ENCODE results near the gene TMEM151B.

TMEM151B gene

GRCh38 chr6:44253307-44254101 is 16.7 kb upstream of the TMEM151B start:
- Mint-ChIP-seq H3K36me3 (ENCODE audit: low read depth) (peaks cover 88% of the 10 kb centered on the region), H3K4me3 (peak overlapping the region; percentile 96), H3K27me3 (no peaks in the 10 kb centered on the region), H3K27ac (peak overlapping the region; percentile 67), H3K4me1 (ENCODE audit: low read depth) (peaks cover 89% of the 10 kb centered on the region), H3K9me3 (no peaks in the 10 kb centered on the region)

GRCh38 chr6:44254191-44255104 is 15.8 kb upstream of the TMEM151B start:
- no peaks in the 10 kb centered on the region for H3K27me3 Mint-ChIP-seq
- H3K36me3 Mint-ChIP-seq (ENCODE audit: low read depth), result peaks cover 86% of the 10 kb centered on the region
- peaks cover 86% of the 10 kb centered on the region for H3K4me1 Mint-ChIP-seq (ENCODE audit: low read depth)
- no peaks in the 10 kb centered on the region for H3K9me3 Mint-ChIP-seq
- peak overlapping the region; percentile 92 for H3K4me3 Mint-ChIP-seq
- peak overlapping the region; percentile 89 for H3K27ac Mint-ChIP-seq

- Mint-ChIP-seq H3K4me1 (ENCODE audit: low read depth) (peaks cover 82% of the 10 kb centered on the region), H3K27me3 (no peaks in the 10 kb centered on the region), H3K4me3 (peak overlapping the region; percentile 92), H3K36me3 (ENCODE audit: low read depth) (peaks cover 85% of the 10 kb centered on the region), H3K27ac (peak overlapping the region; percentile 89), H3K9me3 (no peaks in the 10 kb centered on the region)
Observed at GRCh38 chr6:44255105-44255808, 15.0 kb upstream of the TMEM151B start.

- Mint-ChIP-seq H3K4me3 (peak overlapping the region; percentile 92), H3K36me3 (ENCODE audit: low read depth) (peaks cover 83% of the 10 kb centered on the region), H3K27ac (peak overlapping the region; percentile 89), H3K9me3 (no peaks in the 10 kb centered on the region), H3K4me1 (ENCODE audit: low read depth) (peaks cover 82% of the 10 kb centered on the region), H3K27me3 (no peaks in the 10 kb centered on the region)
Observed at GRCh38 chr6:44255871-44256774, 14.1 kb upstream of the TMEM151B start.

GRCh38 chr6:44256775-44257024 is 13.6 kb upstream of the TMEM151B start:
- Mint-ChIP-seq H3K4me3 (peak overlapping the region; percentile 92), H3K27me3 (no peaks in the 10 kb centered on the region), H3K27ac (peak overlapping the region; percentile 89), H3K36me3 (ENCODE audit: low read depth) (peaks cover 79% of the 10 kb centered on the region), H3K4me1 (ENCODE audit: low read depth) (peaks cover 79% of the 10 kb centered on the region), H3K9me3 (no peaks in the 10 kb centered on the region)

- no peaks in the 10 kb centered on the region for H3K27me3 Mint-ChIP-seq
- H3K4me1 Mint-ChIP-seq (ENCODE audit: low read depth), result peaks cover 79% of the 10 kb centered on the region
- no peaks in the 10 kb centered on the region for H3K9me3 Mint-ChIP-seq
- H3K36me3 Mint-ChIP-seq (ENCODE audit: low read depth), result peaks cover 78% of the 10 kb centered on the region
- peak within 1 kb of the TSS; percentile 92 for H3K4me3 Mint-ChIP-seq
- peak within 1 kb of the TSS; percentile 98 for H3K27ac Mint-ChIP-seq
Observed at GRCh38 chr6:44257025-44257752, 13.1 kb upstream of the TMEM151B start, which contains the start of gene SLC35B2. Gene SLC35B2 (minus strand): TSS chr6:44257528. CDS start chr6:44257410, 118 bp downstream.

- H3K9me3 Mint-ChIP-seq, result no peaks in the 10 kb centered on the region
- H3K27ac Mint-ChIP-seq, result peak overlapping the region; percentile 98
- peaks cover 79% of the 10 kb centered on the region for H3K4me1 Mint-ChIP-seq (ENCODE audit: low read depth)
- peak overlapping the region; percentile 83 for H3K4me3 Mint-ChIP-seq
- no peaks in the 10 kb centered on the region for H3K27me3 Mint-ChIP-seq
- peaks cover 73% of the 10 kb centered on the region for H3K36me3 Mint-ChIP-seq (ENCODE audit: low read depth)
Observed at GRCh38 chr6:44257753-44258324, 12.4 kb upstream of the TMEM151B start.

- Mint-ChIP-seq H3K27me3 (no peaks in the 10 kb centered on the region), H3K27ac (peak overlapping the region; percentile 98), H3K9me3 (no peaks in the 10 kb centered on the region), H3K36me3 (ENCODE audit: low read depth) (peaks cover 68% of the 10 kb centered on the region), H3K4me3 (peak overlapping the region; percentile 83), H3K4me1 (ENCODE audit: low read depth) (peaks cover 79% of the 10 kb centered on the region)
Observed at GRCh38 chr6:44258325-44258863, 11.9 kb upstream of the TMEM151B start.

GRCh38 chr6:44258921-44259320 is 11.3 kb upstream of the TMEM151B start:
- H3K27me3 Mint-ChIP-seq, result no peaks in the 10 kb centered on the region
- H3K9me3 Mint-ChIP-seq, result no peaks in the 10 kb centered on the region
- peaks cover 78% of the 10 kb centered on the region for H3K4me1 Mint-ChIP-seq (ENCODE audit: low read depth)
- H3K36me3 Mint-ChIP-seq (ENCODE audit: low read depth), result peaks cover 63% of the 10 kb centered on the region
- peak overlapping the region; percentile 83 for H3K4me3 Mint-ChIP-seq
- H3K27ac Mint-ChIP-seq, result peak overlapping the region; percentile 98

- H3K4me3 Mint-ChIP-seq, result no peak overlapping the region
- no peaks in the 10 kb centered on the region for H3K9me3 Mint-ChIP-seq
- H3K36me3 Mint-ChIP-seq (ENCODE audit: low read depth), result peaks cover 52% of the 10 kb centered on the region
- H3K27ac Mint-ChIP-seq, result peak overlapping the region; percentile 75
- peaks cover 71% of the 10 kb centered on the region for H3K4me1 Mint-ChIP-seq (ENCODE audit: low read depth)
- H3K27me3 Mint-ChIP-seq, result no peaks in the 10 kb centered on the region
Observed at GRCh38 chr6:44260011-44260410, 10.2 kb upstream of the TMEM151B start.

- Mint-ChIP-seq H3K4me1 (ENCODE audit: low read depth) (peaks cover 69% of the 10 kb centered on the region), H3K9me3 (no peaks in the 10 kb centered on the region), H3K27ac (peak overlapping the region; percentile 75), H3K36me3 (ENCODE audit: low read depth) (peaks cover 45% of the 10 kb centered on the region), H3K4me3 (peak overlapping the region; percentile 44), H3K27me3 (no peaks in the 10 kb centered on the region)
Observed at GRCh38 chr6:44260451-44261297, 9.6 kb upstream of the TMEM151B start.

GRCh38 chr6:44261581-44261980 is 8.7 kb upstream of the TMEM151B start:
- Mint-ChIP-seq H3K4me1 (ENCODE audit: low read depth) (peaks cover 69% of the 10 kb centered on the region), H3K27me3 (no peaks in the 10 kb centered on the region)

More at GRCh38 chr6:44261581-44261980, 8.7 kb upstream of the TMEM151B start:
- no peaks in the 10 kb centered on the region for H3K9me3 Mint-ChIP-seq
- peaks cover 39% of the 10 kb centered on the region for H3K36me3 Mint-ChIP-seq (ENCODE audit: low read depth)
- H3K4me3 Mint-ChIP-seq, result peak overlapping the region; percentile 93
- no peak overlapping the region for H3K27ac Mint-ChIP-seq

All from stimulated activated naive CD8-positive, alpha-beta T cell treated with anti-CD3 and anti-CD28 coated beads, Interleukin-15, Interleukin-2, amounts not matched to agents 100 ng/mL and 50 ng/mL, for 24 hours (primary cell).